AG10803 (cell line): Measurements from ENCODE around the gene SLC34A1.

Experiments used
- DNase-seq: peaks from one replicate; pipeline ENCODE4 v3.0.0; 2010; ENCODE audit warnings: low read depth
- H3K4me3 ChIP-seq: 2 replicates; pipeline ENCODE4 v1.5.1; 2011; ENCODE audit warnings: mild to moderate bottlenecking, low read length, control low read depth
- TF ChIP-seq, protein P1 (sequence below): conservative IDR thresholded peaks from 2 replicates; pipeline ENCODE4 v1.5.1; 2011; ENCODE audit warnings: mild to moderate bottlenecking, low read length, control low read depth, inconsistent platforms

Gene SLC34A1

DNA sequence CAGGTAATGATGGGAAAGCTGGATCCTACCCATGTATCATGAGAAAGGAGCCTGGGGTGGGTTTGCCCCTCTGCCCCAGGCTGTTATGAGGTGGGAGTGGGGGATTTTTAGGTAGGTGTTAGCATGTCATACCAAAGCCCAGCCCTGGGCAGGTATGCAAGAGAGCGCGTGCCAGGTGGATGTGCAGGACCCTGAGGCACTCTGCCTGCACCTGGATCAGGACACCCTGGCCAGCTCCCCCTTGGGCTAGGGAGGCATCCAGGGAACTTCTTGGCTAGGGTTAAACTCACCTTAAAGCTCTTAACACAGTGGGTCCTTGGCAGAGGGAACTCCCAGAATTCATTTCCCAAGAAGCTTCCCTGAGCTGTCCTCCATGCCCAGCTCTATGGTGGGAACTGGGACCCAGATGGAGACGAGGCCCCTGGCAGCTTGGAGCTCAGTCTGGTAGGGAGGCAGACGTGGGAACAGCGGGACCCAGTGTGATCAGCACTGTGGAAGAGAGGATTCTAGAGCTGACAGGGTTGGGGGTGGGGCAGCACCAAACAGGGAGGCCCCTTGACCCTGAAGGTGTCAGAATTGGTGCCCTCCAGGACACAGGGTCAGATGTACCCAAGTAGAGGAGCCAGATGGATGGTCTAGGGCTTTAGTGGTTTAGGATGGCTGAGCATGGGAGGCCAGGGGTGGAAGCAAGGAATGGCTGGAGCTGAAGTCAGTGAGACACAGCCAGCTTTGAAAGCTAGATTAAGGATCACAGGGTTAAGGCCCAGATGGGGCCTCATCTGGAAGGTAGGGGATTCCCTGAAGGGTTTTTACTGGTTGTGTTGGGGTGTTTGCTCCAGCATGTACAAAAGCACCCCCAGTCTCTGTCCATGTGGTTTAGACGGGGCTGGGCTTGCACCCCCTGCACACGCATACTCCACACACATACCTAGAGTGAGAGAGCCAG, 60.1 kb downstream of the SLC34A1 start:
- TF ChIP-seq, protein P1, sequence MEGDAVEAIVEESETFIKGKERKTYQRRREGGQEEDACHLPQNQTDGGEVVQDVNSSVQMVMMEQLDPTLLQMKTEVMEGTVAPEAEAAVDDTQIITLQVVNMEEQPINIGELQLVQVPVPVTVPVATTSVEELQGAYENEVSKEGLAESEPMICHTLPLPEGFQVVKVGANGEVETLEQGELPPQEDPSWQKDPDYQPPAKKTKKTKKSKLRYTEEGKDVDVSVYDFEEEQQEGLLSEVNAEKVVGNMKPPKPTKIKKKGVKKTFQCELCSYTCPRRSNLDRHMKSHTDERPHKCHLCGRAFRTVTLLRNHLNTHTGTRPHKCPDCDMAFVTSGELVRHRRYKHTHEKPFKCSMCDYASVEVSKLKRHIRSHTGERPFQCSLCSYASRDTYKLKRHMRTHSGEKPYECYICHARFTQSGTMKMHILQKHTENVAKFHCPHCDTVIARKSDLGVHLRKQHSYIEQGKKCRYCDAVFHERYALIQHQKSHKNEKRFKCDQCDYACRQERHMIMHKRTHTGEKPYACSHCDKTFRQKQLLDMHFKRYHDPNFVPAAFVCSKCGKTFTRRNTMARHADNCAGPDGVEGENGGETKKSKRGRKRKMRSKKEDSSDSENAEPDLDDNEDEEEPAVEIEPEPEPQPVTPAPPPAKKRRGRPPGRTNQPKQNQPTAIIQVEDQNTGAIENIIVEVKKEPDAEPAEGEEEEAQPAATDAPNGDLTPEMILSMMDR, result no peak
- H3K4me3 ChIP-seq, result no peak overlapping the region
- no peak for DNase-seq

DNA sequence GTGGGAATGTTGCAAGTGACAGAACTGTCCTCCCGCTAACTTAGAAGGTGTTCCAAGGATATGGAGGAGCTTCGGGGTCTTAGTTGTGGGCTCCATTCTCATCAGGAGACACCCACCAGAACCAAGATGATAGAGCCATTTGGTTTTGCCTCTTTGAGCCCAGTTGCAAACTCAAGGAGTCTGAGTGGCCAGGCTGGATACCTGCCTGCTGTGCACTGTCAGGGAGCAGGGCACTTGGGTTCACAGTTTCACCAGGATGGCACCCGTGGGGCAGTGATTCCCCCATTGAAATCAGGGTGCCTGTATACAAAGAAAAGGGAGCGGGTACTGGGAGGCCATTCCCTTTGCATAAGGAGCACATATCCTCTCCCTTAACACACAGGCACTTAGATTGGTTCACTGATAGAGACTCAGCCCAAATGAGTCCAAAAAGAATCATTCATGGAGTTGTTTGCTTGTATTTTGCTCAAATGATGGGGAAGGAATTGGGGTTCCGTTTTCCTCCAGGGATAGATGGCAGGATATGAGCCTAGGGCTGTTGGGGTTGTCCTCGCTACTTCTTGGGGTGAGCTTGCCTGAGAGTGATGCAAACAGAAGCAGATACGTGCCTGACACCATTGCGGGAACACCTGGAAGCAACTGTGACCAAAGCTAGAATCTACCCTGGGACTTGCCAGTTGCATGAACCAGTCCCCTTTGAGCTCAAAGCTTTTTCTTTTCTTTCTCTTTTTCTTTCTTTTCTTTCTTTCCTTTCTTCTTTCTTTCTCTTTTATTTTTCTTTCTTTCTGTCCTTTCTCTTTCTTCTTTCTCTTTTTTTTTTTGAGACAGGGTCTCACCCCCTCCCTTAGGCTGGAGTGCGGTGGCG, 61.0 kb downstream of the SLC34A1 start:
- H3K4me3 ChIP-seq, result no peak overlapping the region
- TF ChIP-seq, protein P1, result no peak
- no peak for DNase-seq

- no peak for DNase-seq
- TF ChIP-seq, protein P1, result no peak
- peak overlapping the region; percentile 70 for H3K4me3 ChIP-seq
These were observed 61.6 kb downstream of the SLC34A1 start for GRCh38 chr5:177445917-177446199.

GRCh38 chr5:177446200-177447065, 62.2 kb downstream of the SLC34A1 start, which contains the start of gene PRR7:
Gene PRR7 (plus strand): TSS chr5:177446814. CDS start chr5:177455068, 8,254 bp downstream.
- H3K4me3 ChIP-seq, result peak within 1 kb of the TSS; percentile 70
- peak; percentile 66 for DNase-seq
- TF ChIP-seq, protein P1, result no peak; the same call in 1 of the 2 replicates

- peak overlapping the region; percentile 70 for H3K4me3 ChIP-seq
- TF ChIP-seq, protein P1, result no peak
- peak; percentile 40 for DNase-seq
These were observed 62.9 kb downstream of the SLC34A1 start for GRCh38 chr5:177447066-177447610.

DNA sequence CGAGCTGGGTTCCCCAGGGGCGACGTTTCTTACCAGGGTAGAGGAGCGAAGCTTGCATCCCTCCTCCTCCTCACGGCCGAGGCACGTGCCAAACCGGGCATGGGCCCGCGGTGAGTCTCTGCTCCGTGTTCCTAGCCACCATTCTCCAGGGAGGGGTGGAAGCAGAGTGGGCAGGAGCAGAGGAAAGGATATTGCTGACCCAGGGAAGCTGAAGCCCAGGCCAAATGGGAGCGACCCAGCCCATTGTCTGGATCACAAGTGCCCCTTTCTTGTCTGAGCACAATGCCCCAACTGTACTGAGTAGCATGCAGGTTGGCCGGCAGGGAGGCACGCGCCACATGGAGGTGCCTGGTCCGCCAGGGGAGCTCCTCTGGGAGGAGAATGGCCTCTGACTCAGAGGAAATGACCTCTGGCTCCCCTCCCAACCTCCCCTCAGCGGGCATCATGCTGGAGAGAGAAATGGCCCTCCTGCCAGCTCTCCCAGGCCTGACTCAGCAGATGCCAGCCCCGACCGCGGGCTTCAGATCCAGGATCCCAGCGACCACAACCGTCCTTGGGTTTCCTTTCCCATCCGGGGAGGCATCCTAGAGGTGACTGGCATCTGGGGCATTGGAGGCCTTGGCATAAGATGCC, 63.5 kb downstream of the SLC34A1 start:
- peak overlapping the region; percentile 46 for H3K4me3 ChIP-seq
- DNase-seq, result peak; percentile 81
- TF ChIP-seq, protein P1, result peak; percentile 7
